Amygdala (tissue), 56 donors: ENCODE data around the gene NSMCE3.
"Not testable (repeated sequence)": the region's sequence is repeated elsewhere in the genome, so short reads cannot be mapped to it uniquely, and the experiment has no call there.

ENCODE experiments used
- DNase-seq, 56 donors: peaks; one replicate each; lab custom pipeline; 2025; lab: John Stamatoyannopoulos, UW

The NSMCE3 gene

DNA sequence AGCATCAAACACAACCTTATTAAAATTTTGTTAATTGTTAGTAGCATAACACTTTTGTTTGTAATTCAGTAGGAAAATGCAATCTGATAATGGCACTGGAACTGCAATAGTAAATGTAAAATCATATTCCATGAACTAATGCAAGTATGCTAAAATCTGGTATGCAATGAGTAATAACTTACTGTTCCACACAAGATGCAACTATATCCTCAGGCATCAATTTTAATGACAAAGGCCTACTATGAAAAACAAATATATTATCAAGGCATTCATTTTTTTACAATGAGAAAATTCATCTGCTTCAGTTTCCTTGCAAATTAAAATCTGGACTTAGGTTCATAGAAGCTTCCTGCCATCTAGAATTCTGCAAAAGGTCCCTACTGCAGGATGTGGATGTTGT, 1.4 kb upstream of the NSMCE3 start:
- no peak for DNase-seq

DNA sequence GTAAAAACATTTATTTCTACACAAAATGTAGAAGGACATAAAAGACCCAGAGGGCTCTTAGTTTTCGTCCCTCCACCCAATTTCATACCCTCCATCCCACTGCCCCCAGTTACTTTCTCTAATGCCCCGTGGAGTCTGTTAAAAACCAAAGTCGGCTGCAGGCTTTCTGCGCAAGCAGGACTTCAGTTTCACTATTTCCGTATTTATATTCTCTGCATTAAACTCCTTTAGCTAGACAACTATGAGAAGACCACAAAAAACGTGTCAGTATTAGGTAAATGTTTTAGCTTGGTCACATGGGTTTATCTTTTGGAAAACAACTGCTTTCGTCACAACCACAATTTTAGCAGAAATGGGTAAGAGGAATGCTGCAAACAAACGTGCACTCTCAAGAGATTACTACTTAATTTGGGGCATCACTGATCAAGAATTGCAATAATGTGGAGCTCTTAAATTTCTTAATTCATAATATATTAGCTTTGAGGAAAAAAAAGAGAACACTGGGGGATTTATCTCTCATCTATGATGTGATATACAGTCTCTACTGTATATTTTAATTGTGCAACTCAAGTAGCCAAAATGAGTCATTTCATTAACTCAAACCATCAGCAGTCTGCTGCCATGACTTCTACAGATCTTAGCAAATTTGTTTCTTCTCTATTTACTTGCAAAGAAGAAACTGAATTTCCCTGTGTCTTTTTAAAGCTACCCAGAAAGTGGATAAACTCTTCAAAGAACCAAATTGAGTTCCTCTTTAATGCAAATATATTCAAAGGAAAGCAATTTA, 740 bp upstream of the NSMCE3 start:
- DNase-seq: peak in 3 of 56 donors; percentile 8 to 40 (median 27)

DNA sequence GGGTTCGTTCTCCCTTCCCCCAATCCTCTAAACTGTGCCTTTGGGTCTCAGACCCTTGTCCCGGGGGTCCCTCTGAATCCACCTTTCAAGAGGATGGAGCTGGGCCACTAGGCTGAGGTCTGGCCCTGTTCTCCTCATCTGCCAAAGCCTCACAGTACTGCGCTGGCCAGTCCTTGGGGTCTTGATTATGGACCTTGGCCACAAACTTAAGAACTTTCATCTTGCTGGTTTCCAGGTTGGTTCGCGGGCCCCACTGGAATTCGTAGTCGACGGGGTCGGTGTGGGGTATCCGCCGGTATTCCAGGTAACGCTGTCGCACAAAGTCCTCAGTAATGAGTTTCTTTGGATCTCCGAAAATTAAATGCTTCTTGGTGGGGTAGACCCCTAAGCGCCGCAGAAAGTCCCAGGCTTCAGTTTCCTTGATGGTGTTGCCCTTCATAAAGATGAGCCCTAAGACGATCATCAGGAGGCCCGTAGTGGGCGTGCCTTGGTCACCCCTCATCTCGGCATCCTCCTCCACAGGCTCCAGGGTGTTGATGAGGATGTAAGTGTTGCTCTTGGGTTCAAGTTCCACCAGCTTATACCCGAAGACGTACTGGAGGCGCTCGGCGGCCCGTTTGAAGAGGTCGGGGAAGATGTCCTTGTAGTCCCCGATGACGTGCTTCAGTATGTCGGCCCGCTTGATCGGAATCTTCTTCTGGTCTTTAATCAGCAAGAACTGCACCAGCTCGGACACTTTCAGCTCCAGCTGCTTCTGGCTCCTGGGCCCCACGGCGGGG, 727 bp downstream of the NSMCE3 start:
- DNase-seq: peak in 30 of 56 donors; percentile 16 to 77 (median 43)

DNA sequence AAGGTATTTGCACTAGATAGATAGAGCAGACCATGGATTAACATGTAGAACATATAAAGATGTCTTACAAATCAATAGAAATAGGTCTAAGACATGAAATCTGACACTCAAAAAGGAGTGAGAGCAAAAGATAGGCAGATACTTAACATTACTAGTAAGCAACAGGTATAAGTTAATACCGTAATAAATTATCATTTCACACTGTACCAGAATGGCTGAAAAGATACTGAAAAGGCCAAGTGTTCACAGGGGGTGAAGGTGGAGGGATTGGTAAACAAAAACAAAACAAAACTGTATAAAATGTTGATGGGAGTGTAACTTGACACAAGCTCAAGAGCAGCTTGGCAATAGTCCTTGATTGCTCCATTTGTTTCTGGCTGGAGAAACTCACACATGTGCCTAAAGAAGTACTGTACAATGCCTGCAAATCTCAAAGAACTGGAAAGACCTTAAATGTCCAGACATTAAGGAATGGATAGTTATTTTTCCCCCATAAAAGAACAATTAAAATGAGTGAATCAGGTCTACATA, 3.5 kb downstream of the NSMCE3 start:
- DNase-seq: no peak

DNA sequence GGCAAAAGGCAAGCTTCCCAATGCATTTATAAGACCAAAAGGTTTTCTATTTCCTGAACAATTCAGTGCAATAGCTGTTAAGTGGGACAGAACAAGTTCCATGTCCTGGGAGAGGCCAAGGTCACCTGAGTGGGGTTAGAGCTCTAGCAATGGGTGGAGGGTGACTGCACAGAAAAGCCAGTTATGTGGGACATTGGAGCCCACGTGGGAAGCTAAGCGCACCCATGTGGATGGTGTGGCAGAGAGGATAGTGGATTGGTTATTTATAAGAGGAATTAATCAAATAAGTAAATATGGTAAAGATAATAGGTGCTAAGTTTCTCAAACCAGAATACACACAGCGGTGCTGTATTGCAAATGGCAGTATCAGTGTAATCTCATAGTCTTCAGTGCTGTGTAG, 6.3 kb downstream of the NSMCE3 start:
- no peak for DNase-seq

DNA sequence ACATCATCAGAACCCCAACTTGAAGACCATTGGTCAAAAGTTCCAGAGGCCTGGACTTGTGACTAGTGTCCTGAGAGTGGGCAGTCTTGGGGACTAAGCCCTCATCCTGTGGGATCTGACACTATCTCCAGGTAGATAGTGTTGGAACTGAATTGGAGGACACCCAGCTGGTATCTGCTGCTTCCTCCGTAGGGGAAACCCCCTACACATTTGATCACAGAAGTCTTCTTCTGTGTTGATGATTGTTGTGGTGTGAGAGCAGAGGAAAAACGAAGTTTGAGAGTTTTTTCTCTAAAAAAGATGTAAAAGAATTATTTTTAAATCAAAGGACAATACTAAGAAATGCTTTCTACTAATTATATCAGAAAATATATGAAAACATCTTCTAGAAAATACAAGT, 6.9 kb downstream of the NSMCE3 start:
- no peak for DNase-seq

DNA sequence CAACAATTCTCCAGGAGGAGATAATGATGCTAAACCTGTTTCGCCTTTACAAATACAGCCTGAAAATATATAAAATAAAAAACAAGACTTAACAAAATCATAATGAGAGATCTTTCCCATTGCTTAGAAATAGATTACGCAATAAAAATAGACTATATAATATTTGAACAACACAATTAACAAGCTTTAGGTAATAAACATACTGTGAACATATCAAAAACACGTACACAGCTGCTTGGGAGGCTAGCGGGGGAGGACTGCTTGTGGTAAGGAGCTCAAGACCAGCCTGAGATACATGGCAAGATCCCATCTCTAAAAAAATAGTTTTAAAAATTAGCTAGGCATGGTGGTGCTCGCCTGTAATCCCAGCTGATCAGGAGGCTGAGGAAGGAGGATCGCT, 8.7 kb downstream of the NSMCE3 start:
- DNase-seq: no peak

DNA sequence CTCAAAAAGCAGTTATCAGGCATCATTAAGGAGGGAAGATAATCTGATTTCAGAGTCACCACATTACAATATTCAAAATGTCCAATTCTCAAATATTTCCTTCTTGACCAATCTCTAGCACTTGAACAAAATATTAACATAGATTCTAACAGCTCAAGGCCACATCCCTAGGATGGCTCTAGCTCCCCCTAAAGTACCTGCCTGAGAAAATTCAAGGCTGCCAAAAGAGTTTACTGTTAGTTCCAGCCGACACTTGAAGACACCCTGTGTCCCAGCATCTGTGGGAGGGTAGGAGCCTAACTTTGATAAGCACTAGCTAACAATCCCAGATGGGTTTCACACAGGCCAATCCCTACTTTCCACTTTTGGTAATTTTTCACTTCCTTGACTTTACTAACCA, 10.4 kb downstream of the NSMCE3 start:
- DNase-seq: no peak

DNA sequence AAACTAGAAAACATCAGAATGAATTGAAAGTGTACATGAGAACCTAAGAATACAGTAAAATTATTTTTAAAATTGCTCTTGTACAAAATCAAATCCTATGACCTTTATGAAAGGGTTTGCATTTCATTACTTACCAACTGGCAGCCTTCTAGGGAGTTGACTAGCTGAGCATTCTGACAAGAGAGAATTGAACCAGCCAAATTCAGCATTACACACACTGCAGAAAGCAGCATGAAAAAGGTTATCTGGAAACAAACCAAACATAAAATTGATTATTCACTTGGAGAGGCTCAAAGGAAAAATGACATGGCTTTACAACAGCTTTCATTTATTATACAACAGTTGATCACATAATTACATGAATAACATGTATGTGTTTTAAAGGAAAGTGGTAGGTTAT, 17.4 kb downstream of the NSMCE3 start:
- no peak for DNase-seq

DNA sequence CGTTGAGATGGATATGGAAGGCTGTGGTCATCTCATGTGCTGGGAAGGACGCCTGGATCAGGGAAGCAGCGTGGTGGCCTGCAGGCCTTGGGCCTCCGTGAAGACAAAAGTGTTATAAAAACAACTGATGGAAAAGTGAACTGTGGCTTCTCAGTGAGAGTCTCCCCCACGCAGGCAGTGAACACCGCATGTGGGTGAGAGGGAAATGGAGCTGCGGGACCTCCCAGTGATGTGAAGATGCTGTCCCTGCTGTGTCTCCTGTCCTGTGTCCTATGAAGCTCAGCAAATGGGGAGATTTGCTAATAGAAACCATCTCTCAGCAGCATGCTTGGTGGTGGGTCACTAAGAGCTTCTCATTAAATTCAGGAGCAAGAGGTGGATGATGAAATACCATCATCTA, 25.1 kb downstream of the NSMCE3 start:
- DNase-seq: no peak

DNA sequence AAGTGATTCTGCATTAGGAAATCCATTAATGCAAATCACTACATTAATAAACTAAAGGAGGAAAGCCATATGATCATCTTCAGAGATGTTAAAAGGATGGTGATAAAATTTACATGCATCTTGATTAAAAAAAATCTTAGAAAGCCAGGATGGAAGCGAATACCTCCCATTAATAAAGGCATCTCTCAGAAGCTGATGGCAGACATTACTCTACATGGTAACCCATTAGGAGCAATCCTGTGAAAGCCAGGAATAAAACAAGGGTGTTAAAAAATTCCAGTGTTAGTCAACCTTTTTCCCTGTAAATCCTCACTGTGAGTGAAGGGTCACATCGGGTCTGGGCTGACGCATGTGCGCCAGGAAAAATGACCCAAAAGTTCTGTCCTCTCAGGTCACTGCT, 25.5 kb downstream of the NSMCE3 start:
- DNase-seq: no peak

DNA sequence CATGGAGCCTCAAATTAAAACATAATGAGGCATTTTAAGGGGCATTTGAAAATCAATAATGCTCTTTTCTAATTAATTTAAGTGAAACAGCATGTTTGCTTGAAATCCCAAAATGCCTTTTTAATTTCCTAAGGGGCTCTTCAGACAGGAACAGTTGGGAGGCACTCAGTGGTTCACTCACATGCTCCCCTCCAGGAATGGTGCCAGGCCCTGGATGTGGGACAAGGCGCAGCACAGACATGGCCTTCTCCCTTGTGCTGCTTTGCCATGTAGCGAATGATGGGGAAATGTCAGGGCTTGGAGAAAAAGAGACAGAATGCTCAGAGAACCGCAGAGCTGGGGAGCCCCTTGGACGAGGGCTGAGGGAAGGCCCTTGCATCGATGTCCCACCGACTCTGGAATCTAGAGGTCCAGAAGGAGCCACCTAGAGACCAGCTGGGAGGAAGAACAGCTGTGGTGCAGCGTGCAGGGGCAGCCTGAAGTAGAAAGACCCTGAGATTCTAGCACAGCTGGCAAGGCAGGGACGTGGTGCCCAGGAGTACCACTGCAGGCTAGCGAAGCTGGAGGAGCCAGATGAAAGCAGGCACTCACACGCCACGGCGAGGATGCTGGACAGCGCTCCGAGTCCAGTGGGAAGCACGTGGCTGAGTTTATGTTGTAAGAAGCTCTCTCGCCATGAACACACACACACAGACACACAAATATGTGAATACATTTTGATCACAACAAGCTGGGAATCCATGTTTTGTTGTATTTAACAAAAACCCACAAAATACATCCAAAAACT, 27.0 kb downstream of the NSMCE3 start:
- DNase-seq: peak in 17 of 56 donors; percentile 10 to 45 (median 19)

DNA sequence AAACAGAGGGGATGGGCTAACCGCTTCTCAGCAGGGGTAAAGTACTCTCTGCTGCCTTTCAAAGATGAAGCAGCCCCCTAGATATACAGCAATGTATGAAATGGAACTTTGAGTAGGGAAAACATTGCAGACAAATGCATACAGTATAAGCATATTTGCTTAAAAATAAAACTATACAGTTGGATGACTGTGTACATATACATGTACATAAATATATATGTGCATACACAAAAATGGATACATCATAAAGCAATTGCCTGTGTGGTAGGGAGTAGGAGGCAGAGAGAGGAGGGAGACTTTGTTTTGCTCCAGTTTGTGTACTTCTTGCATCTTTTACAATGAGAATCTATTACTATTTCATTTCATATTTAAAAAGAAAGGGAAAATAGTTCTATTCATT, 28.4 kb downstream of the NSMCE3 start:
- DNase-seq: no peak

DNA sequence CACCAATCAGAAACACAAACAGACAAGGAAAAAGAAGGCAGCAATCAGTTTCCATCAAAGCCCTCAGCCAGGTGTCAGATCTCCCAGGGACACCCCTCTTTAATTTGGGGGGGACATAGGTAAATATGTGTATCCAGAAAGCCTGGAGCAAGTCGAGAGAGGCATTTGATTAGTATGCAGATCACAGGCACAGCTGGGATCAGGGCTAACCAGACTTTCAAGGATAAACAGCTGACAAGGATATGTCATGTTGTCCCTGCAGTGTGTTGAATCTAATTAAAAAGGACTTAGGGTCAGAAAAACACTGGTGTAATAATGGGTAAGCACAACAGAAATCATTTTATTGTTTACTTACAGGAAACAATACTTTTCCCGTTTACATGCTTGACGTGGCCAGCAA, 30.2 kb downstream of the NSMCE3 start:
- no peak for DNase-seq

DNA sequence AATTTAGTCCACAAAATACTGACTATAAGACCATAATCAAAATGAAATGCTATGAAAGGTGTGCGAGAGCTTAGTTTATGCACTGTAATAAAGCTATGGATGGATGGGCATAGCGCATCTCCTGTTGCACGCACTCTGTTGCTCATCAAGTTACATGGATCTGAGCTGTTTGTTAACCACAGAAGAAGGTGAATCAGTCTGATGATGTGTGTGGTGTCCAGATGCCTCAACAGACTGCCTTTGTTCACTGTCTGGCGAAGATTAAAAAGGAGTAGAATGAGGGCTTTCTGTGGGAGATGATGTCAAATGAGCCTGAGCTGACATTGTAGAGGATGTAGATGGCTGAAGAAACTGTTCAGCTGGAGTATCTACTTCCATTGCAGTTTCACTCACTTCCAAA, 36.1 kb downstream of the NSMCE3 start:
- peak in 1 of 56 donors; percentile 27 for DNase-seq

DNA sequence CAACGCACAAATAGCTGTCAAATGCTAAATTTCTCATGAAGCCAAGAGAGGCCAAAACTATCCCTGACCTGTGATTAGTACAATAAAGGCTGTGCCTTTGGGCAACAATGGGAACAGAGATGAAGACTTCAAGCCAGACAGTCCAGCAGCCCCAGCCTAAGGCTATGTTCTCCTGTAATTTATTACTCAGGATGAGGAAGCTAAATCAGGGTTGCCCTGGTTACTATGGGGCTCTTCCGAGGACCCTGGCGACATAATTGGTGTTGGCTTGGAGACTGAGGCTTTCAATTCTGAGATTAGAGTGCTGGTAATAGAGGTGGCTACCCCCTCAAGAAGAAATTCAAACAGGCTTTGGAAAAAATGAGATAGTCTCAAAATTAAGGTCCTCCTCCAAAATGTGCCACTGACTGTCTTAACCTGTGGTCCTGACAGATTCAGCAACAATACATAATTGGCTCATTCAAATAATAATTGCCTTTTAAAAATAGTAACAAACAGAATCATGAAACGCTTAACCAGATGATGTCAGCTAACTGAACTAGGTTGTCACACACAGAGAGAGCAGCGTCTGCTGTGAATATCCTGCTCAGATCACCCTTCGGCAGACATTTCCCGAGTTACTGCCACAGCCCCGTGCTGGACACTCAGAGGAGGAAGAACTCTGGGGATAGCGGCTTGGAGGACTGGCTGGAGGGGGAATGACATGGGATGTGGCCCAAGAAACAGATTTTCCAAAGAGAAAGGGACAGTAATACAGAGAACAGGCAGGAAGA, 43.0 kb downstream of the NSMCE3 start:
- DNase-seq: peak in 1 of 56 donors; percentile 9

DNA sequence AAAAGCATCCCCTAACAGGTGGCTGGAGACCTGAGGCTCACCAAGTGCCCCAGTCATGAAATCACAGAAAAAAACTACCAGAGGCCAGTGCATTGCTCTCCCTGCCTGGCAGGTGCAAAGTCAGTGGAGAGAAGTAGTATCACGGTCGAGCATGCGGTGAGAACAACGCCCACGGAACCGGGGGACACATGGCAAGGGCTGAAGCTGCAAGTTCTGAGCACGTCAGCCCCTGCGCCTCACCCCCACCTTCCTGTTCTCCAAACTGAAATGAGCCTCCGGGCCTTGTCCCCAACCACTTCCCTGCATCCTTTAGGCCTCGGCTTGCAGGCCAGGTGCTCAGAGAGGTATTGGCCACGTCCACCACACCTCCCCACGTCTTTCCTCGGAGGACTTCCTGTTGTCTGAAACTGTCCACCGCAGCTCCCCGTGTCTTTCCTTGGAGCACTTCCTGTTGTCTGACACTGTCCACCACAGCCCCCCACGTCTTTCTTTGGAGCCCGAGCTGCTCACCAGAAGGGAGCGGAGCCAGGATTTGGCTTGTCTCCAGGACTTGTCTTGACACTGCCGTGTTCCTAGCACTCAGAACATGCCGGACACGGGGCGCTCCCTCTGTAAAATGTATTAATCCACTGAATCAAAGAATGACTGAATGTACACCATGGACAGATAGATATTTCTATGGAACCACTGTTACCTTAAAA, 43.9 kb downstream of the NSMCE3 start:
- DNase-seq: peak in 1 of 56 donors; percentile 18

DNA sequence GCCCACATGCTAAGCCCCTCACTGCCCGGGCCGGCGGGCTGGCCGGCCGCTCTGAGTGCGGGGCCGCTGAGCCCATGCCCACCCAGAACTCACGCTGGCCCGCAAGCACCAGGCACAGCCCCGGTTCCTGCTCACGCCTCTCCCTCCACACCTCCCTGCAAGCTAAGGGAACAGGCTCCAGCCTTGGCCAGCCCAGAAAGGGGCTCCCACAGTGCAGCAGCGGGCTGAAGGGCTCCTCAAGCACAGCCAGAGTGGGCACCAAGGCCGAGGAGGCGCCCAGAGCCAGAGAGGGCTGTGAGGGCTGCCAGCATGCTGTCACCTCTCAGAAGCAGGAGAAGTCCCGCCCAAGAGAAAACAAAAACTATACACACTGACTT, 44.6 kb downstream of the NSMCE3 start:
- DNase-seq: not testable (repeated sequence)

DNA sequence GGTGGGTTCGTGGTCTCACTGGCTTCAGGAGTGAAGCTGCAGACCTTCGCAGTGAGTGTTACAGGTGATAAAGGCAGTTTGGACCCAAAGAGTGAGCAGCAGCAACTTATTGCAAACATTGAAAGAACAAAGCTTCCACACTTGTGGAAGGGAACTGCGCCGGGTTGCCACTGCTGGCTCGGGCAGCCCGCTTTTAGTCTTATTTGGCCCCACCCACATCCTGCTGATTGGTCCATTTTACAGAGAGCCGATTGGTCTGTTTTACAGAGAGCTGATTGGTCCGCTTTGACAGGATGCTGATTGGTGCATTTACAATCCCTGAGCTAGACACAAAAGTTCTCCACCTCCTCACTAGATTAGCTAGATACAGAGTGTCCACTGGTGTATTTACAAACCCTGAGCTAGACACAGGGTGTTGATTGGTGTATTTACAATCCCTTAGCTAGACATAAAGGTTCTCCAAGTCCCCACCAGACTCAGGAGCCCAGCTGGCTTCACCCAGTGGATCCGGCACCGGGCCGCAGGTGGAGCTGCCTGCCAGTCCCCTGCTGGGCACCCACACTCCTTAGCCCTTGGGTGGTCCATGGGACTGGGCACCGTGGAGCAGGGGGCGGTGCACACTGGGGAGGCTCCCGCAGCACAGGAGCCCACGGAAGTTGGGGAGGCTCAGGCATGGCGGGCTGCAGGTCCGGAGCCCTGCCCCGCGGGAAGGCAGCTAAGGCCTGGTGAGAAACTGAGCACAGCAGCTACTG, 45.2 kb downstream of the NSMCE3 start:
- DNase-seq: not testable (repeated sequence)
